Mammary epithelial cell (primary cell): Measurements from ENCODE around the gene RAI1.

Source experiments
- CTCF ChIP-seq, 2 donors: IDR thresholded peaks in 1 of 2; conservative IDR thresholded peaks in 1 of 2; 2 replicates each; pipeline ENCODE4 v1.5.1; 2011 to 2012; ENCODE audit warnings: inconsistent platforms in 2 of 2, low read length in 2 of 2, mild to moderate bottlenecking in 2 of 2, control low read depth in 1 of 2, low read depth in 1 of 2; ENCODE audit not compliant: insufficient read depth in 1 of 2; ENCODE audit errors: extremely low read depth in 1 of 2
- EZH2 ChIP-seq: IDR thresholded peaks from 2 replicates; pipeline ENCODE4 v1.6.1; 2012; ENCODE audit warnings: low read length, inconsistent platforms, borderline replicate concordance

GRCh38 chr17:17798010-17798556 is 116.8 kb downstream of the RAI1 start:
- no peak for TF ChIP-seq CTCF (conservative IDR thresholded peaks at IDR 0.05 in 1 of 2, IDR thresholded peaks at IDR 0.05 in 1 of 2; ENCODE audit: extremely low read depth in 1 of 2, insufficient read depth in 1 of 2, low read depth in 1 of 2, low read length in 2 of 2)
- TF ChIP-seq EZH2: no peak
